GM18951 (cell line): ENCODE data around the gene NFAT5.
"Not testable (repeated sequence)": the region's sequence is repeated elsewhere in the genome, so short reads cannot be mapped to it uniquely, and the experiment has no call there.

Source experiments
- POLR2A ChIP-seq: IDR thresholded peaks from 4 replicates; pipeline ENCODE4 v1.6.1; 2011; ENCODE audit warnings: mild to moderate bottlenecking; ENCODE audit not compliant: insufficient read length, insufficient read depth; ENCODE audit errors: extremely low read depth
- in situ Hi-C: fragments of 300-500 bp; cut with MboI; formaldehyde crosslinking; loops from one replicate; pipeline ENCODE4 v1.12.0; 2022; ENCODE audit warnings: low sequenced_read_pairs, mixed read lengths, inconsistent platforms; ENCODE audit not compliant: unreplicated experiment

The NFAT5 gene

GRCh38 chr16:69561901-69562300 lies 3.9 kb upstream of the NFAT5 start:
- in situ Hi-C loops: loop anchor here (10.0 kb wide), 2 partner anchors 87 to 167 kb away; no protein-coding TSS in a partner anchor
- TF ChIP-seq POLR2A: no peak

- TF ChIP-seq POLR2A: no peak
- in situ Hi-C loops: loop anchor here (10.0 kb wide), 2 partner anchors 88 to 168 kb away; no protein-coding TSS in a partner anchor
Observed at GRCh38 chr16:69562813-69563212, 3.0 kb upstream of the NFAT5 start.

- in situ Hi-C loops: loop anchor here (10.0 kb wide), 2 partner anchors 89 to 169 kb away; no protein-coding TSS in a partner anchor
- peak; percentile 44 for TF ChIP-seq POLR2A
Observed at GRCh38 chr16:69563605-69564580, 1.9 kb upstream of the NFAT5 start.

GRCh38 chr16:69564845-69565670 lies 708 bp upstream of the NFAT5 start:
- in situ Hi-C loops: loop anchor here (10.0 kb wide), 2 partner anchors 90 to 170 kb away; no protein-coding TSS in a partner anchor
- TF ChIP-seq POLR2A: no peak

- peak; percentile 33 for TF ChIP-seq POLR2A
- in situ Hi-C loops: loop anchor here (10.0 kb wide), 2 partner anchors 92 to 172 kb away; no protein-coding TSS in a partner anchor
Observed at GRCh38 chr16:69566240-69566980, 644 bp downstream of the NFAT5 start.

GRCh38 chr16:69566981-69567680 lies 1.4 kb downstream of the NFAT5 start:
- in situ Hi-C loops: loop anchor here (10.0 kb wide), 2 partner anchors 92 to 172 kb away; no protein-coding TSS in a partner anchor
- TF ChIP-seq POLR2A: no peak

- in situ Hi-C loops: loop anchor here (10.0 kb wide), 2 partner anchors 94 to 174 kb away; no protein-coding TSS in a partner anchor
- no peak for TF ChIP-seq POLR2A
Observed at GRCh38 chr16:69568676-69569075, 2.9 kb downstream of the NFAT5 start.

GRCh38 chr16:69578771-69579170 lies 13.0 kb downstream of the NFAT5 start:
- in situ Hi-C loops: not testable (repeated sequence)

GRCh38 chr16:69579783-69580481 lies 14.2 kb downstream of the NFAT5 start:
- no peak for TF ChIP-seq POLR2A
- in situ Hi-C loops: no loop called here

- in situ Hi-C loops: no loop called here
- TF ChIP-seq POLR2A: no peak
Observed at GRCh38 chr16:69581297-69581696, 15.5 kb downstream of the NFAT5 start.

GRCh38 chr16:69584493-69584892 lies 18.7 kb downstream of the NFAT5 start:
- in situ Hi-C loops: not testable (repeated sequence)
